NOMO-1 treated with DMSO at 0.1 percent for 48 hours (cell line): ENCODE data around the gene CACNA1A.
"Not testable (repeated sequence)": the region's sequence is repeated elsewhere in the genome, so short reads cannot be mapped to it uniquely, and the experiment has no call there.

Experiments
- DNase-seq: peaks from one replicate; lab custom pipeline; 2025; ENCODE audit not compliant: unreplicated experiment; lab: John Stamatoyannopoulos, UW

Gene CACNA1A

GRCh38 chr19:13169769-13170168 is 336.5 kb downstream of the CACNA1A start:
- DNase-seq = no peak

- not testable (repeated sequence) for DNase-seq
Observed at GRCh38 chr19:13166151-13166550, 340.1 kb downstream of the CACNA1A start.

DNA sequence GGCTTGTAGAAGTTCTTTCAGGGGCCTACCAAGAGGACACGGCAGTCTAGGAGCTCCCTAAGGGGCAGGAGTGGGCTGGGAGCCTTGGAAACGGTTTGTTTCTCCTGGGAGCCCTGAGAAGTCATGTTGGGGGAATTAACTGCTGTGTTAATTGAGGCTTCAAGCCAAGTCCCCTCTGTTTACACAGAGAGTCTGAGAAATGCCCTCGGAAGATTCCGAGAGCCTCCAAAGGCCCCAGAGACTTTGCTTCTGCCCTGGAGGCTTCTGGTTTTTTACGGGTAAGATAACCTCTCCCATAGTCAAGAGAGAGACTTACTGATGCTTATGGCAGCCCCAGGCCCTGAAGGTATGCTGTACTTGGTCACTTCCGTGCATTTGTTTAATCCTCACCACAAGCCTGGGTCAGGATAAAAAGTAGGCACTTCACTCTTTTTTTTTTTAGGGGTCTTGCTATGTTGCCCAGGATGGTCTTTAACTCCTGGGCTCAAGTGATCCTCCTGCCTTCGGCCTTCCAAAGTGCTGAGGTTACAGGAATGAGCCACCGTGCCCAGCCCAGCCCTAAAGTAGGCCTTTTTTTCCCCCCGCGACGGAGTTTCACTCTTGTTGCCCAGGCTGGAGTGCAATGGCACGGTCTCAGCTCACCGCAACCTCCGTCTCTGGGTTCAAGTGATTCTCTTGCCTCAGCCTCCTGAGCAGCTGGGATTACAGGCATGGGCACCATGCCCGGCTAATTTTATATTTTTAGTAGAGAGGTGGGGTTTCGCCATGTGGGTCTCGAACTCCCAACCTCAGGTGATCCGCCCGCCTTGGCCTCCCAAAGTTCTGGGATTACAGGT is 340.9 kb downstream of the CACNA1A start:
- DNase-seq = no peak

GRCh38 chr19:13164343-13165161 is 341.7 kb downstream of the CACNA1A start:
- DNase-seq = no peak

DNA sequence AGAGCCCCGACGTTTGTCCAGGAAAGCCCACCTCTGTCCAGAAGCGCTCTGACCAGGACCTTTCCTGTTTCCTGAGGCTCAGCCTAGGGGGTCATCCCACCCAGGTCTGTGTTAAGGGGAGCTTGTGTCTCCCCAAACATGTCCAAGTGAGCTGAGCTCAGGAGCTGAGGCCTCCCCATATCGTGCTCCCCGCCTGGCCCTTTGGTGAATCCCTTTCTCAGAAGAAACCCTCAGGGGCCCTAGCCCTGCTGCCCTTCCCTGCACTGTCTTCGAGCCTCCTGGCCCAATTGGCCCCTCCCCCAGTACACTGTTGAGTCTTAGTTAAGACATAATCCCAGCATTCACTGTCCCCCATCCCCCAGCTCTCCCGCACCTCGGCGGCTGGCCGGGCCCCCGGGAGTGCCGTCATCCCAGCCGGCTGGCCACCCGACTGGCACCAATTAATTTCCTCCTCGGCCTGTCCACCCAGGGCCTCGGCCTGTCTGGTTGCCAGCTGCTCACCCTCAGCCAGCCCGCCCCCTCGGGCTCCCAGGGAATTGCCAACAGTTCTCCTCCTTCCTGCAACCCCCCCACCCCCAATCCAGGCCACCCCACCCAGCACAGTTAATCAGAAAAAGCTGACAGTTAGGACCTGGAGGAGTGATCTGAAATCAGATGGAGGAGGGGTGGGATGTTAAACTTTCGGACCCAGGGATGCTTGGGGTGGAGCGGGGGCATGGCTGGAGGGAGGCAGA is 342.5 kb downstream of the CACNA1A start:
- DNase-seq = peak; percentile 34

DNA sequence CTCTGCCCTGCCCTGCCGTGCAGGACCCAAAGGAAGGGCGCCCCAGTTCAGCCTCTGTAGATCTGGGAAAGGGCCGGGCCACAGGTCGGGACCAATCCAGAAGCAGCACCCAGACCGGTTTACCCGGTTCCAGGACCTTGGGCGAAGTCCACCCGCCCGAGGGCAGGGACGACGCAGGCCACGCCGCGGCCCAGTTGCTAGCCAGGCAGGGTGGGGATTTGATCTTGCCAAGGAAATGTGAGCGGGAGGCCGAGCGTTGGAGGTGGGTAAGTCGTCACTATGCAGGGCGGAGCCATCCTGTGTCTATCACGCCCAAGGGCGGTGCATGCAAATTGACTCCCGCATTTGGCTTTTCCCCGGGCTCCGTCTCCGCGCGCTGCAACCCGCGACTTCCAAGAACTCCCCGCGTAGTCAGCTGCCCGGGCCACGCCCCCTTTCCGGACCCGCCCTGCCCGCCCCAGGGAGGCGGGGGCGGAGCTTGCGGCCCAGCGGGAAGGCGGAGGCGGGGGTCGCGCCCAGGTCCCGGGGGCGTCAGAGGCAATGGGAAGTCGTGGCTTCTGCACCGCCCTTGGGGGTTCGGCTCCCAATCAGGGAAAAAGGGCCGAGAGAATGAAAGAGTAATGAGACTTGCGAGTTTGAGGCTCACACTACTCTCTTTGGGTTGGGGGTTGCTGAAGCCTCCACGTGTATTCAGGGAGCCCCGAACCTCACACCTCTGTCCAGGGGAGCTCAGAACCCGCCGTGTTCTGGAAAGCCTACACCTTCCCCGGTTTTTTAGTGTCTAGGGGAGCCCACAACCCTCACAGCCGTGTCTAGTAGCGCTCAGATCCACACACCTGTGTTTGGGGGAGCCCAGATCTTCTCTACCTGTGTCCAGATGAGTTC is 343.3 kb downstream of the CACNA1A start:
- DNase-seq = peak; percentile 90

- no peak for DNase-seq
Observed at GRCh38 chr19:13160557-13160956, 345.7 kb downstream of the CACNA1A start.

DNA sequence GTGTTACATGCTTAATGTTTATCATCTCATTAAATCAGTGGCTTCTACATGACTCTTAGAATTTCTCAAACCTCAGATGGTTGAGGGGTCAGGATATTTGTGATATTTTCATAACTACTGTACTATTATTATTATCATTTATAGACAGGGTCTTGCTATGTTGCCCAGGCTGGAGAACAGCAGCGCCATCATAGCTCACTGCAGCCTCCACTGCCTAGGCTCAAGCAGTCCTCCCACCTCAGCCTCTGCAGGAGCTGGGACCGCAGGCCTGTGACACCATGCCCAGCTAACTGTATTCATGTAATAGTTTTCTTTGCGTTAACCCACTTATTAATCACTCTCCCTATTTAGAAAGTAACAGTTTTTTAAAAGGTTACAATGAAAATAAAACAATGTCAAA is 346.6 kb downstream of the CACNA1A start:
- DNase-seq = no peak
